IMR-90 (cell line): ENCODE data around the gene ADAMTS18. TPM values are rescaled to one million over a fixed set of nuclear protein-coding genes. Genes with fewer than 3 reads are reported as not detected.

Source experiments
- ATAC-seq: fragments of 200-7000 bp; cut with Tn5 transposase; 2 replicates; pipeline ENCODE4 v1.9.1; 2020; ENCODE audit warnings: low read depth, mild to moderate bottlenecking, moderate library complexity
- BruUV-seq: library from RNA; stranded (reverse); fragments of 400-500 nt; replicated peaks from 2 replicates; lab custom pipeline; 2021; lab: Mats Ljungman, UMichigan
- CTCF ChIA-PET: fragments of 300-600 bp; formaldehyde crosslinking; extraction: SDS; loops from one replicate; lab custom pipeline; 2021; ENCODE audit warnings: antibody characterized with exemption; lab: Yijun Ruan, JAX
- POLR2A ChIA-PET: fragments of 300-600 bp; sonication (Branson Sonifier 250); formaldehyde crosslinking; loops from one replicate; lab custom pipeline; 2022; ENCODE audit warnings: antibody characterized with exemption; ENCODE audit not compliant: unreplicated experiment; lab: Charles Lee
- DNase-seq: peaks from one replicate; pipeline ENCODE4 v3.0.0; 2013
- H2AFZ ChIP-seq: replicated peaks from 2 replicates; pipeline ENCODE3; 2013; ENCODE audit warnings: low read length, mild to moderate bottlenecking; ENCODE audit not compliant: poor library complexity
- H2AK5ac ChIP-seq: 2 replicates; pipeline ENCODE4 v1.6.1; 2013; ENCODE audit warnings: low read depth, low read length, inconsistent platforms
- H2AK9ac ChIP-seq: replicated peaks from 2 replicates; pipeline ENCODE3; 2013; ENCODE audit warnings: mild to moderate bottlenecking, low read depth, low read length, moderate library complexity; ENCODE audit not compliant: poor library complexity
- H2BK120ac ChIP-seq: 2 replicates; pipeline ENCODE4 v1.6.1; 2013; ENCODE audit warnings: low read depth, low read length, inconsistent platforms
- H2BK15ac ChIP-seq: 3 replicates; pipeline ENCODE4 v1.6.1; 2013; ENCODE audit warnings: low read depth, low read length, inconsistent platforms
- H2BK20ac ChIP-seq: 2 replicates; pipeline ENCODE4 v1.6.1; 2013; ENCODE audit warnings: low read depth, mild to moderate bottlenecking, inconsistent platforms, low read length, moderate library complexity
- H2BK5ac ChIP-seq: 2 replicates; pipeline ENCODE4 v1.6.1; 2013; ENCODE audit warnings: mild to moderate bottlenecking, low read depth, low read length, inconsistent platforms; ENCODE audit not compliant: poor library complexity, severe bottlenecking
- H3K14ac ChIP-seq: replicated peaks from 2 replicates; pipeline ENCODE4 v1.6.1; 2013; ENCODE audit warnings: low read depth, low read length, inconsistent platforms
- H3K18ac ChIP-seq: 2 replicates; pipeline ENCODE4 v1.6.1; 2013; ENCODE audit warnings: low read depth, low read length, control low read depth
- H3K23ac ChIP-seq: 2 replicates; pipeline ENCODE4 v1.6.1; 2013; ENCODE audit warnings: low read depth, low read length, inconsistent platforms
- H3K27ac ChIP-seq: 2 replicates; pipeline ENCODE4 v1.5.1; 2013; ENCODE audit warnings: mild to moderate bottlenecking, control low read depth, low read length; ENCODE audit not compliant: insufficient read depth
- H3K27me3 ChIP-seq: 2 replicates; pipeline ENCODE4 v1.6.1; 2013; ENCODE audit warnings: low read length; ENCODE audit not compliant: control insufficient read depth, insufficient read depth
- H3K36me3 ChIP-seq: 2 replicates; pipeline ENCODE4 v1.6.1; 2013; ENCODE audit warnings: low read length, mixed read lengths; ENCODE audit not compliant: control insufficient read depth, insufficient read depth
- H3K4ac ChIP-seq: 2 replicates; pipeline ENCODE4 v1.6.1; 2013; ENCODE audit warnings: low read depth, low read length, inconsistent platforms
- H3K4me1 ChIP-seq: 2 replicates; pipeline ENCODE4 v1.6.1; 2013; ENCODE audit warnings: low read length, mixed read lengths; ENCODE audit not compliant: control insufficient read depth, insufficient read depth
- H3K4me2 ChIP-seq: 2 replicates; pipeline ENCODE4 v1.6.1; 2013; ENCODE audit warnings: low read depth, mild to moderate bottlenecking, control low read depth, low read length, moderate library complexity
- H3K4me3 ChIP-seq: 2 replicates; pipeline ENCODE4 v1.5.1; 2013; ENCODE audit warnings: low read depth, mild to moderate bottlenecking, control low read depth, low read length, moderate library complexity; ENCODE audit not compliant: insufficient read depth
- H3K56ac ChIP-seq: 2 replicates; pipeline ENCODE4 v1.6.1; 2013; ENCODE audit warnings: low read length, inconsistent platforms; ENCODE audit not compliant: insufficient read depth; ENCODE audit errors: extremely low read depth
- H3K79me1 ChIP-seq, 2 experiments: 2 replicates each; pipeline ENCODE4 v1.6.1; 2013; ENCODE audit warnings: low read length in 2 of 2, inconsistent platforms in 1 of 2, low read depth in 1 of 2
- H3K9ac ChIP-seq: 2 replicates; pipeline ENCODE4 v1.6.1; 2013; ENCODE audit warnings: low read depth, low read length, control low read depth
- H3K9me1 ChIP-seq: 2 replicates; pipeline ENCODE4 v1.6.1; 2013; ENCODE audit warnings: low read length, inconsistent platforms; ENCODE audit not compliant: insufficient read depth
- H3K9me3 ChIP-seq: 2 replicates; pipeline ENCODE4 v1.6.1; 2013; ENCODE audit warnings: low read length; ENCODE audit not compliant: control insufficient read depth, insufficient read depth
- H4K20me1 ChIP-seq: 2 replicates; pipeline ENCODE4 v1.6.1; 2013; ENCODE audit warnings: low read length, inconsistent platforms; ENCODE audit not compliant: insufficient read depth
- H4K5ac ChIP-seq: 2 replicates; pipeline ENCODE4 v1.6.1; 2013; ENCODE audit warnings: mild to moderate bottlenecking, low read depth, low read length, control low read depth
- H4K8ac ChIP-seq, 2 experiments: 2 replicates each; pipeline ENCODE4 v1.6.1; 2013; ENCODE audit warnings: low read depth in 2 of 2, low read length in 2 of 2, control low read depth in 1 of 2, inconsistent platforms in 1 of 2
- H4K91ac ChIP-seq: 2 replicates; pipeline ENCODE4 v1.6.1; 2013; ENCODE audit warnings: low read depth, low read length, inconsistent platforms; ENCODE audit not compliant: insufficient read depth
- CEBPB ChIP-seq: IDR thresholded peaks from 2 replicates; pipeline ENCODE4 v1.6.1; 2012; ENCODE audit warnings: low read depth, low read length, improper control_type of control experiment
- CTCF ChIP-seq: conservative IDR thresholded peaks from 2 replicates; pipeline ENCODE4 v1.5.1; 2012; ENCODE audit warnings: mild to moderate bottlenecking, low read depth, low read length, improper control_type of control experiment
- ELK1 ChIP-seq: fragments of 150-350 bp; IDR thresholded peaks from 2 replicates; pipeline ENCODE4 v1.6.1; 2016; ENCODE audit warnings: low read depth, mild to moderate bottlenecking, low read length, moderate library complexity, borderline replicate concordance
- FOS ChIP-seq: fragments of 150-350 bp; IDR thresholded peaks from 2 replicates; pipeline ENCODE4 v1.6.1; 2016; ENCODE audit warnings: low read depth, low read length
- MAFK ChIP-seq: IDR thresholded peaks from 2 replicates; pipeline ENCODE4 v1.6.1; 2012; ENCODE audit warnings: low read depth, low read length, improper control_type of control experiment
- RCOR1 ChIP-seq: IDR thresholded peaks from 2 replicates; pipeline ENCODE4 v1.6.1; 2012; ENCODE audit warnings: mild to moderate bottlenecking, low read length, improper control_type of control experiment; ENCODE audit not compliant: insufficient replicate concordance
- WGBS, 2 experiments: methylation state at CpG; one replicate each; pipeline versions ENCODE4 v1.1.5 to v1.1.7; 2013; ENCODE audit warnings: missing lambda C conversion rate in 2 of 2; ENCODE audit not compliant: insufficient read length in 1 of 2; ENCODE audit errors: extremely low coverage in 2 of 2; 5-methylcytosine and 5-hydroxymethylcytosine counted together
- dilution Hi-C: fragments of 300-500 bp; cut with HindIII; formaldehyde crosslinking; loops from one replicate; pipeline ENCODE4 v1.14.3; 2018; ENCODE audit warnings: low sequenced_read_pairs; ENCODE audit not compliant: unreplicated experiment
- in situ Hi-C: fragments of 300-500 bp; cut with MboI; formaldehyde crosslinking; loops from 3 replicates; pipeline ENCODE4 v1.14.3; 2019; ENCODE audit warnings: low sequenced_read_pairs, inconsistent platforms, mixed read lengths
- intact Hi-C: fragments of 100-400 bp; cut with micrococcal nuclease; formaldehyde crosslinking; loops from 2 replicates; pipeline ENCODE4 v1.10.0; 2022
- polyA plus RNA-seq, 3 experiments: library from polyadenylated mRNA; depleted of rRNA; stranded (reverse); fragments of >200 nt; gene quantifications; 2 replicates each; pipeline ENCODE4 v1.2.3, GENCODE V29; 2012; ENCODE audit warnings: low replicate concordance in 1 of 3
- total RNA-seq: library from RNA; depleted of rRNA; stranded (reverse); fragments of >200 nt; gene quantifications from 2 replicates; pipeline ENCODE4 v1.2.3, GENCODE V29; 2012

Gene ADAMTS18
- total and polyA plus RNA-seq, 2 of the 4 experiments (the other 2 are of a cell fraction): not detected

DNA sequence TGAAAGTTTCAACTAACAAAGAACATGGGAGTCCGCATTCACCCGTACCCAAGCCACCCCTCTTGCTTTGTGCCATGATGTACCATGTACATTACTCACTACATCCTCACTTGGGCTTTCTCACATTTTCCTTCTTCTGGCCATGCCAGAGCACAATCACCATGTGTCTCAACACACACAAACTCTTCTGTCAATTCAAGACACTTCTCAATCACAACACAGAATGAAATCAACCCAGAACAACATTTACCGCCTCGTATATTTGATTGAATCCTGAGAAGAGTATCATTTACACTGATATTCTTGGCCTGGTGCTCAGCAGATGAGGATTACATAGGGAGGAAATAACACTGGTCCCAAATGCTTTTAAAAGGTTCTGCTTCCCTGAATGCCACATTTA is 4.5 kb downstream of the ADAMTS18 start:
- no peaks in the 10 kb centered on the region for H3K79me1 ChIP-seq
- dilution Hi-C loops: no loop called here
- no peaks in the 10 kb centered on the region for H3K9me3 ChIP-seq
- no peak overlapping the region for H4K5ac ChIP-seq
- H3K4me3 ChIP-seq: no peak overlapping the region
- no peak overlapping the region for H2AK5ac ChIP-seq
- intact Hi-C loops: no loop called here
- H3K56ac ChIP-seq: no peak overlapping the region
- H3K27ac ChIP-seq: no peak overlapping the region
- H4K8ac ChIP-seq: no peak overlapping the region
- H3K4ac ChIP-seq: no peak overlapping the region
- DNase-seq: no peak
- no peak overlapping the region for H3K23ac ChIP-seq
- H2AK9ac ChIP-seq: no peak overlapping the region
- ChIA-PET CTCF (no interaction called here), POLR2A (no interaction called here)
- H3K18ac ChIP-seq: no peak overlapping the region
- H2BK15ac ChIP-seq: no peak overlapping the region
- H3K36me3 ChIP-seq: no peaks in the 10 kb centered on the region
- H3K9ac ChIP-seq: no peak overlapping the region
- H3K27me3 ChIP-seq: peaks cover 5% of the 10 kb centered on the region
- no CpG with 5 or more reads among the region's 4 CpGs for WGBS, 2 experiments
- H3K4me2 ChIP-seq: no peak overlapping the region
- TF ChIP-seq CTCF (no peak), FOS (no peak), CEBPB (no peak), ELK1 (no peak), RCOR1 (no peak), MAFK (no peak)
- H4K20me1 ChIP-seq: no peaks in the 10 kb centered on the region
- no peak overlapping the region for H2BK5ac ChIP-seq
- H2AFZ ChIP-seq: no peak overlapping the region
- no TSS peak for BruUV-seq
- H4K91ac ChIP-seq: no peak overlapping the region
- no peak for ATAC-seq
- H2BK120ac ChIP-seq: no peak overlapping the region
- in situ Hi-C loops: no loop called here
- no peaks in the 10 kb centered on the region for H3K9me1 ChIP-seq
- no peak overlapping the region for H2BK20ac ChIP-seq
- H3K14ac ChIP-seq: no peak overlapping the region
- H3K4me1 ChIP-seq: no peaks in the 10 kb centered on the region
